ENCODE results near the gene NR1D2. TPM values are rescaled to one million over a fixed set of nuclear protein-coding genes. Genes with fewer than 3 reads are reported as not detected.
"Not testable (repeated sequence)": the region's sequence is repeated elsewhere in the genome, so short reads cannot be mapped to it uniquely, and the experiment has no call there.

Gene NR1D2
- total RNA-seq, 1 experiment from 2014 or later = 18.4 TPM

DNA sequence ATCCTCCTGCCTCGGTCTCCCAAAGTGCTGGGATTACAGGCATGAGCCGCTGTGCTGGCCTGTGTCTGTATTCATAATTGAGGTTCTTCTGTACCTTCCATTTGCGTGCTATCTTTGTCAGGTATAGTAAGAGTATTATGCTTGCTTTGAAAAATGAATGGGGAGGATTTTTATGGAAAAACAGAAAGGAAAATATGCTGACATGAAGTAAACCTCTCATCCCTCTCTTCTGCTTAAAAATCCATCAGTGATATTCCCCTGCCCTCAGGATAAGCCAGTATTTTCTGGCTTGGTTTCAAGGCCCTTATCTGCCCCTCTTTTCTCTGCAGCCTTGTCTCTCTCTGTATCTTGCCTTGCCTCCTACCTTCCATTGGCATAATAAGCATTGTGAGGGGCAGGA is 80.7 kb downstream of the NR1D2 start:
- ATAC-seq (no peak), DNase-seq (ENCODE audit: low spot score) (no peak)
- ChIA-PET CTCF (interaction anchor here (0.6 kb wide), 1 partner anchor 172 kb away, joined by 3 read pairs; no protein-coding TSS in a partner anchor), POLR2A (no interaction called here)
- TF ChIP-seq, protein P1, sequence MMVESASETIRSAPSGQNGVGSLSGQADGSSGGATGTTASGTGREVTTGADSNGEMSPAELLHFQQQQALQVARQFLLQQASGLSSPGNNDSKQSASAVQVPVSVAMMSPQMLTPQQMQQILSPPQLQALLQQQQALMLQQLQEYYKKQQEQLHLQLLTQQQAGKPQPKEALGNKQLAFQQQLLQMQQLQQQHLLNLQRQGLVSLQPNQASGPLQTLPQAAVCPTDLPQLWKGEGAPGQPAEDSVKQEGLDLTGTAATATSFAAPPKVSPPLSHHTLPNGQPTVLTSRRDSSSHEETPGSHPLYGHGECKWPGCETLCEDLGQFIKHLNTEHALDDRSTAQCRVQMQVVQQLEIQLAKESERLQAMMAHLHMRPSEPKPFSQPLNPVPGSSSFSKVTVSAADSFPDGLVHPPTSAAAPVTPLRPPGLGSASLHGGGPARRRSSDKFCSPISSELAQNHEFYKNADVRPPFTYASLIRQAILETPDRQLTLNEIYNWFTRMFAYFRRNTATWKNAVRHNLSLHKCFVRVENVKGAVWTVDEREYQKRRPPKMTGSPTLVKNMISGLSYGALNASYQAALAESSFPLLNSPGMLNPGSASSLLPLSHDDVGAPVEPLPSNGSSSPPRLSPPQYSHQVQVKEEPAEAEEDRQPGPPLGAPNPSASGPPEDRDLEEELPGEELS (CRISPR knock-in tag; IDR thresholded peaks at IDR 0.05) = no peak
- TF ChIP-seq EMX1 (CRISPR knock-in tag; IDR thresholded peaks at IDR 0.05) (no peak), ZNF121 (CRISPR knock-in tag; IDR thresholded peaks at IDR 0.05) (no peak), RELA (CRISPR knock-in tag; IDR thresholded peaks at IDR 0.05; ENCODE audit: borderline replicate concordance) (no peak), IRF2 (CRISPR knock-in tag; IDR thresholded peaks at IDR 0.05; ENCODE audit: borderline replicate concordance, low read depth) (no peak), SP1 (CRISPR knock-in tag; conservative IDR thresholded peaks at IDR 0.05) (no peak), KAT7 (CRISPR knock-in tag; IDR thresholded peaks at IDR 0.05; ENCODE audit: borderline replicate concordance) (no peak), SMAD3 (CRISPR knock-in tag; IDR thresholded peaks at IDR 0.05; ENCODE audit: borderline replicate concordance) (no peak), ZBTB21 (CRISPR knock-in tag; IDR thresholded peaks at IDR 0.05; ENCODE audit: borderline replicate concordance) (no peak), NR2C2 (CRISPR knock-in tag; IDR thresholded peaks at IDR 0.05) (no peak), NFATC4 (CRISPR knock-in tag; IDR thresholded peaks at IDR 0.05) (no peak), TCF7 (CRISPR knock-in tag; IDR thresholded peaks at IDR 0.05; ENCODE audit: low read depth) (no peak), TEAD1 (CRISPR knock-in tag; IDR thresholded peaks at IDR 0.05) (no peak)
- TF ChIP-seq, protein P2, sequence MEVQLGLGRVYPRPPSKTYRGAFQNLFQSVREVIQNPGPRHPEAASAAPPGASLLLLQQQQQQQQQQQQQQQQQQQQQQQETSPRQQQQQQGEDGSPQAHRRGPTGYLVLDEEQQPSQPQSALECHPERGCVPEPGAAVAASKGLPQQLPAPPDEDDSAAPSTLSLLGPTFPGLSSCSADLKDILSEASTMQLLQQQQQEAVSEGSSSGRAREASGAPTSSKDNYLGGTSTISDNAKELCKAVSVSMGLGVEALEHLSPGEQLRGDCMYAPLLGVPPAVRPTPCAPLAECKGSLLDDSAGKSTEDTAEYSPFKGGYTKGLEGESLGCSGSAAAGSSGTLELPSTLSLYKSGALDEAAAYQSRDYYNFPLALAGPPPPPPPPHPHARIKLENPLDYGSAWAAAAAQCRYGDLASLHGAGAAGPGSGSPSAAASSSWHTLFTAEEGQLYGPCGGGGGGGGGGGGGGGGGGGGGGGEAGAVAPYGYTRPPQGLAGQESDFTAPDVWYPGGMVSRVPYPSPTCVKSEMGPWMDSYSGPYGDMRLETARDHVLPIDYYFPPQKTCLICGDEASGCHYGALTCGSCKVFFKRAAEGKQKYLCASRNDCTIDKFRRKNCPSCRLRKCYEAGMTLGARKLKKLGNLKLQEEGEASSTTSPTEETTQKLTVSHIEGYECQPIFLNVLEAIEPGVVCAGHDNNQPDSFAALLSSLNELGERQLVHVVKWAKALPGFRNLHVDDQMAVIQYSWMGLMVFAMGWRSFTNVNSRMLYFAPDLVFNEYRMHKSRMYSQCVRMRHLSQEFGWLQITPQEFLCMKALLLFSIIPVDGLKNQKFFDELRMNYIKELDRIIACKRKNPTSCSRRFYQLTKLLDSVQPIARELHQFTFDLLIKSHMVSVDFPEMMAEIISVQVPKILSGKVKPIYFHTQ (CRISPR knock-in tag; IDR thresholded peaks at IDR 0.05) = no peak
- TF ChIP-seq, protein P3, sequence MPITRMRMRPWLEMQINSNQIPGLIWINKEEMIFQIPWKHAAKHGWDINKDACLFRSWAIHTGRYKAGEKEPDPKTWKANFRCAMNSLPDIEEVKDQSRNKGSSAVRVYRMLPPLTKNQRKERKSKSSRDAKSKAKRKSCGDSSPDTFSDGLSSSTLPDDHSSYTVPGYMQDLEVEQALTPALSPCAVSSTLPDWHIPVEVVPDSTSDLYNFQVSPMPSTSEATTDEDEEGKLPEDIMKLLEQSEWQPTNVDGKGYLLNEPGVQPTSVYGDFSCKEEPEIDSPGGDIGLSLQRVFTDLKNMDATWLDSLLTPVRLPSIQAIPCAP (CRISPR knock-in tag; IDR thresholded peaks at IDR 0.05) = no peak
- TF ChIP-seq, protein P4, sequence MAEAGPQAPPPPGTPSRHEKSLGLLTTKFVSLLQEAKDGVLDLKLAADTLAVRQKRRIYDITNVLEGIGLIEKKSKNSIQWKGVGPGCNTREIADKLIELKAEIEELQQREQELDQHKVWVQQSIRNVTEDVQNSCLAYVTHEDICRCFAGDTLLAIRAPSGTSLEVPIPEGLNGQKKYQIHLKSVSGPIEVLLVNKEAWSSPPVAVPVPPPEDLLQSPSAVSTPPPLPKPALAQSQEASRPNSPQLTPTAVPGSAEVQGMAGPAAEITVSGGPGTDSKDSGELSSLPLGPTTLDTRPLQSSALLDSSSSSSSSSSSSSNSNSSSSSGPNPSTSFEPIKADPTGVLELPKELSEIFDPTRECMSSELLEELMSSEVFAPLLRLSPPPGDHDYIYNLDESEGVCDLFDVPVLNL (CRISPR knock-in tag; IDR thresholded peaks at IDR 0.05; ENCODE audit: borderline replicate concordance, low read depth) = no peak
- TF ChIP-seq, protein P5, sequence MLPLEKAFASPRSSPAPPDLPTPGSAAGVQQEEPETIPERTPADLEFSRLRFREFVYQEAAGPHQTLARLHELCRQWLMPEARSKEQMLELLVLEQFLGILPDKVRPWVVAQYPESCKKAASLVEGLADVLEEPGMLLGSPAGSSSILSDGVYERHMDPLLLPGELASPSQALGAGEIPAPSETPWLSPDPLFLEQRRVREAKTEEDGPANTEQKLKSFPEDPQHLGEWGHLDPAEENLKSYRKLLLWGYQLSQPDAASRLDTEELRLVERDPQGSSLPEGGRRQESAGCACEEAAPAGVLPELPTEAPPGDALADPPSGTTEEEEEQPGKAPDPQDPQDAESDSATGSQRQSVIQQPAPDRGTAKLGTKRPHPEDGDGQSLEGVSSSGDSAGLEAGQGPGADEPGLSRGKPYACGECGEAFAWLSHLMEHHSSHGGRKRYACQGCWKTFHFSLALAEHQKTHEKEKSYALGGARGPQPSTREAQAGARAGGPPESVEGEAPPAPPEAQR (CRISPR knock-in tag; IDR thresholded peaks at IDR 0.05) = no peak
- no peak overlapping the region for H3K27ac Mint-ChIP-seq
- no peaks in the 10 kb centered on the region for H3K36me3 Mint-ChIP-seq
- no peaks in the 10 kb centered on the region for H3K9me3 Mint-ChIP-seq
- peaks cover 8% of the 10 kb centered on the region; the same call in 1 of the 2 replicates for H3K4me1 Mint-ChIP-seq
- H3K4me3 Mint-ChIP-seq = no peak overlapping the region
- no peaks in the 10 kb centered on the region for H3K27me3 Mint-ChIP-seq (ENCODE audit: low read depth)

DNA sequence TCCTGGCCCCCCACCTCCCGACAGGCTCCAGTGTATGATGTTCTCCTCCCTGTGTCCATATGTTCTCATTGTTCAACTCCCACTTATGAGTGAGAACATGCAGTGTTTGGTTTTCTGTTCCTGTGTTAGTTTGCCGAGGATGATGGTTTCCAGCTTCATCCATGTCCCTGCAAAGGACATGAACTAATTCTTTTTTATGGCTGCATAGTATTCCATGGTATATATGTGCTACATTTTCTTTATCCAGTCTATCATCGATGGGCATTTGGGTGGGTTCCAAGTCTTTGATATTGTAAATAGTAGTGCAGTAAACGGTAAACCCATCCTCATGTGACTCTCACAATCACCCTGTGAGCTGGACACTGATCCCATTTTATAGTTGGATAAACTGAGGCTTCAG is 81.6 kb downstream of the NR1D2 start:
- H3K9me3 Mint-ChIP-seq; POLR2A ChIA-PET; DNase-seq (ENCODE audit: low spot score); ATAC-seq; H3K4me3 Mint-ChIP-seq; H3K27ac Mint-ChIP-seq; CTCF ChIA-PET; H3K27me3 Mint-ChIP-seq (ENCODE audit: low read depth); H3K4me1 Mint-ChIP-seq; H3K36me3 Mint-ChIP-seq: not testable (repeated sequence)

All from WTC11 (cell line).